ENCODE data around the gene ANKRD13D. TPM values are rescaled to one million over a fixed set of nuclear protein-coding genes. Genes with fewer than 3 reads are reported as not detected.

Gene ANKRD13D
- total and polyA plus RNA-seq, 2 of the 8 experiments (the other 6 are each of a cell fraction or from before 2014, with no cell fraction given) = 24.9 to 26.5 TPM

DNA sequence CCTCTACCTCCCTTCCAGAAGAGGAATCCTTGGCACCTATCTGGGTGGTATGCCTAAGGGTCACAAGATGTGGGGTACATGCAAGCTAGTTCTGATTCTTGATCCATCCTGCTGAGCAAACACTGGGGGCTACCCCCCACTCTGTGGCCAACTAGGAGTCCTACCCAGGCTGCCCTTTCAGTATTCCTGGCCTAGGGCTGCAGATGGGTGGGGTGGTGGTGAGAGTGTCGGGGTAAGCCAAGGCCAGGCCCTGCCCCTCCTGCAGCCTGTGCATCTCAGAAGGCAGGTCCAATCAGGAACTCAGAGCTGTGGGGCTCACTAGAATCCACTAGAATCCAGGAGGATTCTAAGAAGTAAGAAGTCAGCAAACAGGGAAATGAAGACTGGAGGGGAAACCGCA is 25.1 kb downstream of the ANKRD13D start:
- Histone ChIP-seq H3K27ac (ENCODE audit: low read depth, low read length) (no peak overlapping the region), H4K20me1 (replicated peaks in 1 of 2; ENCODE audit: control insufficient read depth in 1 of 2, insufficient read depth in 2 of 2, low read length in 2 of 2) (peaks cover 0 to 4% of the 10 kb centered on the region in 2 experiments), H2BK20ac (ENCODE audit: low read length) (no peak overlapping the region), H2BK120ac (replicated peaks; ENCODE audit: low read depth, low read length) (no peak overlapping the region), H3K9me3 (ENCODE audit: insufficient read depth in 2 of 2, low read depth in 1 of 2, low read length in 1 of 2) (no peaks in the 10 kb centered on the region), H2BK5ac (ENCODE audit: low read depth, low read length) (no peak overlapping the region), H3K27me3 (replicated peaks in 1 of 4; ENCODE audit: control insufficient read depth in 3 of 4, extremely low read depth in 1 of 4, insufficient read depth in 3 of 4, low read length in 3 of 4) (peaks cover 5 to 13% (median 10%) of the 10 kb centered on the region in 4 experiments; a peak in 6 of 7 replicates), H3K14ac (ENCODE audit: insufficient read length) (no peak overlapping the region), H4K8ac (ENCODE audit: extremely low read depth, insufficient read depth, low read length) (no peak overlapping the region), H2BK12ac (ENCODE audit: low read depth, low read length) (no peak overlapping the region), H3K23me2 (ENCODE audit: low read depth, low read length) (peaks cover 3% of the 10 kb centered on the region; the same call in 1 of the 2 replicates), H3K23ac (ENCODE audit: insufficient read length) (no peak overlapping the region), H3K4me1 (replicated peaks in 1 of 4; ENCODE audit: control insufficient read depth in 3 of 4, insufficient read depth in 4 of 4, low read length in 3 of 4) (peaks cover 0 to 3% (median 0%) of the 10 kb centered on the region in 4 experiments; a peak in 3 of 7 replicates), H2AK5ac (ENCODE audit: low read depth, low read length) (no peak overlapping the region), H3K18ac (ENCODE audit: extremely low read depth, low read length) (no peak overlapping the region), H2AFZ (ENCODE audit: low read length) (no peak overlapping the region), H3K56ac (replicated peaks; ENCODE audit: insufficient read length, low read depth, low read length) (no peak overlapping the region), H3K4ac (replicated peaks; ENCODE audit: insufficient read length, low read depth, low read length) (no peak overlapping the region), H4K5ac (ENCODE audit: insufficient read length, low read depth, low read length) (no peak overlapping the region), H3K79me2 (ENCODE audit: control insufficient read depth in 1 of 2, insufficient read depth in 2 of 2, low read length in 2 of 2) (no peaks in the 10 kb centered on the region), H3K4me2 (ENCODE audit: insufficient read depth in 1 of 2, low read depth in 2 of 2, low read length in 2 of 2) (no peak overlapping the region), H4K91ac (replicated peaks; ENCODE audit: insufficient read length, low read length) (no peak overlapping the region), H3K79me1 (ENCODE audit: low read depth, low read length) (no peaks in the 10 kb centered on the region), H3K9ac (replicated peaks in 1 of 4; ENCODE audit: extremely low read depth in 1 of 4, low read depth in 3 of 4, low read length in 3 of 4) (no peak overlapping the region), H3K36me3 (ENCODE audit: control insufficient read depth in 2 of 4, insufficient read depth in 4 of 4, low read length in 3 of 4) (peaks cover 0 to 4% (median 0%) of the 10 kb centered on the region in 4 experiments; a peak in 2 of 8 replicates), H3K4me3 (ENCODE audit: extremely low read depth in 1 of 4, insufficient read depth in 2 of 4, low read depth in 3 of 4, low read length in 4 of 4) (no peak overlapping the region), H2BK15ac (ENCODE audit: low read length) (no peak overlapping the region)
- 80% methylated on average over 2 of the region's 2 CpGs; no CpG with 5 or more reads in 1 of the 2 experiments for WGBS, 2 experiments (ENCODE audit: extremely low coverage in 1 of 2, insufficient coverage in 1 of 2, insufficient read length in 1 of 2, insufficient replicate concordance in 2 of 2, low coverage in 1 of 2, low lambda C conversion rate in 2 of 2, missing lambda C conversion rate in 1 of 2)
- ChIA-PET CTCF (ENCODE audit: partially characterized antibody) (interaction anchor here (0.6 to 11.4 kb wide), 9 partner anchors 9 to 323 kb away, joined by 3 to 186 read pairs (median 4); partner anchors contain the start of genes GRK2 and SSH3), POLR2A (ENCODE audit: partially characterized antibody) (interaction anchor here (0.8 to 1.4 kb wide), 3 partner anchors 9 to 316 kb away, joined by 3 read pairs; partner anchors contain the start of genes NUDT8 and SSH3)
- DNase-seq (ENCODE audit: low read depth in 1 of 2, low spot score in 2 of 2) (no peak), FAIRE-seq (no peak)
- TF ChIP-seq, protein P1, sequence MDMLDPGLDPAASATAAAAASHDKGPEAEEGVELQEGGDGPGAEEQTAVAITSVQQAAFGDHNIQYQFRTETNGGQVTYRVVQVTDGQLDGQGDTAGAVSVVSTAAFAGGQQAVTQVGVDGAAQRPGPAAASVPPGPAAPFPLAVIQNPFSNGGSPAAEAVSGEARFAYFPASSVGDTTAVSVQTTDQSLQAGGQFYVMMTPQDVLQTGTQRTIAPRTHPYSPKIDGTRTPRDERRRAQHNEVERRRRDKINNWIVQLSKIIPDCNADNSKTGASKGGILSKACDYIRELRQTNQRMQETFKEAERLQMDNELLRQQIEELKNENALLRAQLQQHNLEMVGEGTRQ (IDR thresholded peaks at IDR 0.05; ENCODE audit: low read length) = no peak
- TF ChIP-seq SP4 (IDR thresholded peaks at IDR 0.05; ENCODE audit: low read length) (no peak), EGR1 (IDR thresholded peaks at IDR 0.05; ENCODE audit: borderline replicate concordance, low read depth, low read length) (no peak)
- TF ChIP-seq, protein P2, sequence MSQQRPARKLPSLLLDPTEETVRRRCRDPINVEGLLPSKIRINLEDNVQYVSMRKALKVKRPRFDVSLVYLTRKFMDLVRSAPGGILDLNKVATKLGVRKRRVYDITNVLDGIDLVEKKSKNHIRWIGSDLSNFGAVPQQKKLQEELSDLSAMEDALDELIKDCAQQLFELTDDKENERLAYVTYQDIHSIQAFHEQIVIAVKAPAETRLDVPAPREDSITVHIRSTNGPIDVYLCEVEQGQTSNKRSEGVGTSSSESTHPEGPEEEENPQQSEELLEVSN (IDR thresholded peaks at IDR 0.05) = no peak
